ENCODE results near the gene TNRC6B. TPM values are rescaled to one million over a fixed set of nuclear protein-coding genes. Genes with fewer than 3 reads are reported as not detected.

Gene TNRC6B
- polyA plus RNA-seq, 1 donor from 2014 or later, result 7.6 TPM

- Histone ChIP-seq H3K9me2 (ENCODE audit: insufficient read depth, low read length) (no peaks in the 10 kb centered on the region), H4K20me1 (ENCODE audit: insufficient read depth) (no peaks in the 10 kb centered on the region), H3K27me3 (ENCODE audit: insufficient read depth, low read depth, low read length) (no peaks in the 10 kb centered on the region), H3K36me3 (ENCODE audit: insufficient read depth, low read length) (peaks cover 12% of the 10 kb centered on the region), H3K9me3 (ENCODE audit: low read length) (no peaks in the 10 kb centered on the region), H3K27ac (ENCODE audit: low read length) (no peak overlapping the region), H3F3A (ENCODE audit: insufficient read depth, low read length, poor library complexity, severe bottlenecking) (no peaks in the 10 kb centered on the region), H3K9ac (ENCODE audit: low read length) (no peak overlapping the region), H2AFZ (ENCODE audit: low read depth, low read length) (no peak overlapping the region), H3K4me3 (ENCODE audit: low read length) (no peak overlapping the region), H3K79me2 (replicated peaks; ENCODE audit: insufficient read depth, low read length) (no peaks in the 10 kb centered on the region), H3K4me2 (ENCODE audit: low read length) (no peak overlapping the region)
- TF ChIP-seq SMC3 (conservative IDR thresholded peaks at IDR 0.05; ENCODE audit: poor library complexity), result no peak
- TF ChIP-seq, protein P1, sequence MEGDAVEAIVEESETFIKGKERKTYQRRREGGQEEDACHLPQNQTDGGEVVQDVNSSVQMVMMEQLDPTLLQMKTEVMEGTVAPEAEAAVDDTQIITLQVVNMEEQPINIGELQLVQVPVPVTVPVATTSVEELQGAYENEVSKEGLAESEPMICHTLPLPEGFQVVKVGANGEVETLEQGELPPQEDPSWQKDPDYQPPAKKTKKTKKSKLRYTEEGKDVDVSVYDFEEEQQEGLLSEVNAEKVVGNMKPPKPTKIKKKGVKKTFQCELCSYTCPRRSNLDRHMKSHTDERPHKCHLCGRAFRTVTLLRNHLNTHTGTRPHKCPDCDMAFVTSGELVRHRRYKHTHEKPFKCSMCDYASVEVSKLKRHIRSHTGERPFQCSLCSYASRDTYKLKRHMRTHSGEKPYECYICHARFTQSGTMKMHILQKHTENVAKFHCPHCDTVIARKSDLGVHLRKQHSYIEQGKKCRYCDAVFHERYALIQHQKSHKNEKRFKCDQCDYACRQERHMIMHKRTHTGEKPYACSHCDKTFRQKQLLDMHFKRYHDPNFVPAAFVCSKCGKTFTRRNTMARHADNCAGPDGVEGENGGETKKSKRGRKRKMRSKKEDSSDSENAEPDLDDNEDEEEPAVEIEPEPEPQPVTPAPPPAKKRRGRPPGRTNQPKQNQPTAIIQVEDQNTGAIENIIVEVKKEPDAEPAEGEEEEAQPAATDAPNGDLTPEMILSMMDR (IDR thresholded peaks at IDR 0.05; ENCODE audit: poor library complexity, severe bottlenecking), result no peak
- TF ChIP-seq POLR2AphosphoS5 (IDR thresholded peaks at IDR 0.05), result no peak
- TF ChIP-seq, protein P2, sequence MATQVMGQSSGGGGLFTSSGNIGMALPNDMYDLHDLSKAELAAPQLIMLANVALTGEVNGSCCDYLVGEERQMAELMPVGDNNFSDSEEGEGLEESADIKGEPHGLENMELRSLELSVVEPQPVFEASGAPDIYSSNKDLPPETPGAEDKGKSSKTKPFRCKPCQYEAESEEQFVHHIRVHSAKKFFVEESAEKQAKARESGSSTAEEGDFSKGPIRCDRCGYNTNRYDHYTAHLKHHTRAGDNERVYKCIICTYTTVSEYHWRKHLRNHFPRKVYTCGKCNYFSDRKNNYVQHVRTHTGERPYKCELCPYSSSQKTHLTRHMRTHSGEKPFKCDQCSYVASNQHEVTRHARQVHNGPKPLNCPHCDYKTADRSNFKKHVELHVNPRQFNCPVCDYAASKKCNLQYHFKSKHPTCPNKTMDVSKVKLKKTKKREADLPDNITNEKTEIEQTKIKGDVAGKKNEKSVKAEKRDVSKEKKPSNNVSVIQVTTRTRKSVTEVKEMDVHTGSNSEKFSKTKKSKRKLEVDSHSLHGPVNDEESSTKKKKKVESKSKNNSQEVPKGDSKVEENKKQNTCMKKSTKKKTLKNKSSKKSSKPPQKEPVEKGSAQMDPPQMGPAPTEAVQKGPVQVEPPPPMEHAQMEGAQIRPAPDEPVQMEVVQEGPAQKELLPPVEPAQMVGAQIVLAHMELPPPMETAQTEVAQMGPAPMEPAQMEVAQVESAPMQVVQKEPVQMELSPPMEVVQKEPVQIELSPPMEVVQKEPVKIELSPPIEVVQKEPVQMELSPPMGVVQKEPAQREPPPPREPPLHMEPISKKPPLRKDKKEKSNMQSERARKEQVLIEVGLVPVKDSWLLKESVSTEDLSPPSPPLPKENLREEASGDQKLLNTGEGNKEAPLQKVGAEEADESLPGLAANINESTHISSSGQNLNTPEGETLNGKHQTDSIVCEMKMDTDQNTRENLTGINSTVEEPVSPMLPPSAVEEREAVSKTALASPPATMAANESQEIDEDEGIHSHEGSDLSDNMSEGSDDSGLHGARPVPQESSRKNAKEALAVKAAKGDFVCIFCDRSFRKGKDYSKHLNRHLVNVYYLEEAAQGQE (IDR thresholded peaks at IDR 0.05; ENCODE audit: borderline replicate concordance), result no peak
Measured at GRCh38 chr22:40322021-40322420, 144.3 kb downstream of the TNRC6B start.

DNA sequence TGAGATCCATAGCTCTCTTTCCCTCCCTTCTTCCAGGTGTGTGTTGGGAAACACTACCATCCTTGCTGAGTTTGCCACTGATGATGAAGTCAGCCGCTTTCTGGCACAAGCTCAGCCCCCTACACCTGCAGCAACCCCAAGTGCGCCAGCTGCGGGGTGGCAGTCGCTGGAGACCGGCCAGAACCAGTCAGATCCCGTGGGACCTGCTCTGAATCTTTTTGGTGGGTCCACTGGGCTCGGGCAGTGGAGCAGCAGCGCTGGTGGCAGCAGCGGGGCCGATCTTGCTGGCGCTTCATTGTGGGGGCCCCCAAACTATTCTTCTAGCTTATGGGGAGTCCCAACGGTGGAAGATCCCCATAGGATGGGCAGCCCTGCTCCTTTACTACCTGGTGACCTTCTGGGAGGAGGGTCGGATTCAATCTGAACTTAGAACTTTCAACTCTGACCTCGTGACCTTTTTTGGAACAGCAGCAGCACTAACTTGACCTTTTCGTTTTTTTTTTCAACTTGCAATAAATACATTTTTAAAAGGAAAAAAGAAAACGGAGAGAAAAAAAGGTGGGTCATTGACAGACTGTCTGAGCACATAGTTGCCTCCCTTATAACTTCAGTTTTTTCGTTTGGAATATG lies 145.2 kb downstream of the TNRC6B start:
- Histone ChIP-seq H2AFZ (ENCODE audit: low read depth, low read length) (no peak overlapping the region), H3K9me3 (ENCODE audit: low read length) (no peaks in the 10 kb centered on the region), H3K4me3 (ENCODE audit: low read length) (no peak overlapping the region), H4K20me1 (ENCODE audit: insufficient read depth) (no peaks in the 10 kb centered on the region), H3K36me3 (ENCODE audit: insufficient read depth, low read length) (peaks cover 6% of the 10 kb centered on the region), H3F3A (ENCODE audit: insufficient read depth, low read length, poor library complexity, severe bottlenecking) (no peaks in the 10 kb centered on the region), H3K27me3 (ENCODE audit: insufficient read depth, low read depth, low read length) (no peaks in the 10 kb centered on the region), H3K9me2 (ENCODE audit: insufficient read depth, low read length) (no peaks in the 10 kb centered on the region), H3K27ac (ENCODE audit: low read length) (no peak overlapping the region), H3K9ac (ENCODE audit: low read length) (no peak overlapping the region), H3K79me2 (replicated peaks; ENCODE audit: insufficient read depth, low read length) (no peaks in the 10 kb centered on the region), H3K4me2 (ENCODE audit: low read length) (no peak overlapping the region)
- TF ChIP-seq EP300 (conservative IDR thresholded peaks at IDR 0.05; ENCODE audit: poor library complexity, severe bottlenecking) (no peak), TAF1 (IDR thresholded peaks at IDR 0.05; ENCODE audit: low read depth) (no peak), SMC3 (conservative IDR thresholded peaks at IDR 0.05; ENCODE audit: poor library complexity) (no peak), RAD21 (conservative IDR thresholded peaks at IDR 0.05) (no peak), EZH2 (IDR thresholded peaks at IDR 0.05; ENCODE audit: borderline replicate concordance, insufficient read depth, low read length, poor library complexity, severe bottlenecking) (no peak), POLR2AphosphoS5 (IDR thresholded peaks at IDR 0.05) (no peak)
- TF ChIP-seq, protein P2 (IDR thresholded peaks at IDR 0.05; ENCODE audit: borderline replicate concordance), result no peak
- TF ChIP-seq, protein P1 (IDR thresholded peaks at IDR 0.05; ENCODE audit: poor library complexity, severe bottlenecking), result no peak

All from neural cell (in vitro differentiated cells).